ENCODE data around the gene EML1. TPM values are rescaled to one million over a fixed set of nuclear protein-coding genes. Genes with fewer than 3 reads are reported as not detected.

EML1 gene
- total and polyA plus RNA-seq, 2 of the 13 experiments (the other 11 are each of a cell fraction or from before 2014, with no cell fraction given): 0.59 to 1.7 TPM

- 69% methylated on average over 13 of the region's 14 CpGs for WGBS (ENCODE audit: low lambda C conversion rate)
- Histone ChIP-seq H4K20me1 (ENCODE audit: insufficient read depth, low read length) (no peaks in the 10 kb centered on the region), H3K27ac (ENCODE audit: extremely low read length, insufficient read depth, low read length) (no peak overlapping the region), H3K79me2 (ENCODE audit: insufficient read depth, low read length) (no peaks in the 10 kb centered on the region), H3K27me3 (ENCODE audit: control insufficient read depth in 1 of 2, insufficient read depth in 2 of 2, low read length in 2 of 2) (no peaks in the 10 kb centered on the region), H3K9ac (ENCODE audit: insufficient read depth, low read depth, low read length) (no peak overlapping the region), H3K4me3 (replicated peaks in 1 of 3; ENCODE audit: insufficient read depth in 1 of 3, low read depth in 2 of 3, low read length in 3 of 3) (no peak overlapping the region), H3K36me3 (replicated peaks in 1 of 2; ENCODE audit: control insufficient read depth in 1 of 2, insufficient read depth in 2 of 2, low read length in 2 of 2) (no peaks in the 10 kb centered on the region), H3K9me3 (ENCODE audit: low read length) (no peaks in the 10 kb centered on the region), H2AFZ (ENCODE audit: low read length) (no peak overlapping the region), H3K4me1 (ENCODE audit: insufficient read depth, low read length) (no peaks in the 10 kb centered on the region), H3K4me2 (ENCODE audit: low read depth, low read length) (no peak overlapping the region)
- ChIA-PET POLR2A (no interaction called here), CTCF (ENCODE audit: low intra/inter-chr PET ratio, low total read pairs) (no interaction called here)
- intact Hi-C loops (cut with micrococcal nuclease; ENCODE audit: unreplicated experiment) (no loop called here), in situ Hi-C loops (cut with HindIII; ENCODE audit: extremely low pct_ligation_motif_present, low pct_unique_long_range_greater_than_20kb) (no loop called here)
- no peak for FAIRE-seq
- DNase-seq (ENCODE audit: low spot score): no peak
- no TSS peak for BruUV-seq (replicated peaks)
- ATAC-seq: no peak
- TF ChIP-seq ZNF124 (CRISPR knock-in tag; IDR thresholded peaks at IDR 0.05) (no peak), ZNF296 (CRISPR knock-in tag; conservative IDR thresholded peaks at IDR 0.05) (no peak), ZZZ3 (CRISPR knock-in tag; IDR thresholded peaks at IDR 0.05; ENCODE audit: borderline replicate concordance) (no peak), ZNF543 (CRISPR knock-in tag; IDR thresholded peaks at IDR 0.05) (no peak), ZC3H4 (CRISPR knock-in tag; IDR thresholded peaks at IDR 0.05; ENCODE audit: borderline replicate concordance) (no peak), ASH2L (IDR thresholded peaks at IDR 0.05; ENCODE audit: insufficient read length, low read depth, low read length) (no peak), MED13 (CRISPR knock-in tag; IDR thresholded peaks at IDR 0.05) (no peak), ARID5B (CRISPR knock-in tag; IDR thresholded peaks at IDR 0.05) (no peak), ARNTL (CRISPR knock-in tag; IDR thresholded peaks at IDR 0.05) (no peak)
- TF ChIP-seq, protein P1, sequence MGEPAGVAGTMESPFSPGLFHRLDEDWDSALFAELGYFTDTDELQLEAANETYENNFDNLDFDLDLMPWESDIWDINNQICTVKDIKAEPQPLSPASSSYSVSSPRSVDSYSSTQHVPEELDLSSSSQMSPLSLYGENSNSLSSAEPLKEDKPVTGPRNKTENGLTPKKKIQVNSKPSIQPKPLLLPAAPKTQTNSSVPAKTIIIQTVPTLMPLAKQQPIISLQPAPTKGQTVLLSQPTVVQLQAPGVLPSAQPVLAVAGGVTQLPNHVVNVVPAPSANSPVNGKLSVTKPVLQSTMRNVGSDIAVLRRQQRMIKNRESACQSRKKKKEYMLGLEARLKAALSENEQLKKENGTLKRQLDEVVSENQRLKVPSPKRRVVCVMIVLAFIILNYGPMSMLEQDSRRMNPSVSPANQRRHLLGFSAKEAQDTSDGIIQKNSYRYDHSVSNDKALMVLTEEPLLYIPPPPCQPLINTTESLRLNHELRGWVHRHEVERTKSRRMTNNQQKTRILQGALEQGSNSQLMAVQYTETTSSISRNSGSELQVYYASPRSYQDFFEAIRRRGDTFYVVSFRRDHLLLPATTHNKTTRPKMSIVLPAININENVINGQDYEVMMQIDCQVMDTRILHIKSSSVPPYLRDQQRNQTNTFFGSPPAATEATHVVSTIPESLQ (CRISPR knock-in tag; conservative IDR thresholded peaks at IDR 0.05): no peak
- TF ChIP-seq, protein P2, sequence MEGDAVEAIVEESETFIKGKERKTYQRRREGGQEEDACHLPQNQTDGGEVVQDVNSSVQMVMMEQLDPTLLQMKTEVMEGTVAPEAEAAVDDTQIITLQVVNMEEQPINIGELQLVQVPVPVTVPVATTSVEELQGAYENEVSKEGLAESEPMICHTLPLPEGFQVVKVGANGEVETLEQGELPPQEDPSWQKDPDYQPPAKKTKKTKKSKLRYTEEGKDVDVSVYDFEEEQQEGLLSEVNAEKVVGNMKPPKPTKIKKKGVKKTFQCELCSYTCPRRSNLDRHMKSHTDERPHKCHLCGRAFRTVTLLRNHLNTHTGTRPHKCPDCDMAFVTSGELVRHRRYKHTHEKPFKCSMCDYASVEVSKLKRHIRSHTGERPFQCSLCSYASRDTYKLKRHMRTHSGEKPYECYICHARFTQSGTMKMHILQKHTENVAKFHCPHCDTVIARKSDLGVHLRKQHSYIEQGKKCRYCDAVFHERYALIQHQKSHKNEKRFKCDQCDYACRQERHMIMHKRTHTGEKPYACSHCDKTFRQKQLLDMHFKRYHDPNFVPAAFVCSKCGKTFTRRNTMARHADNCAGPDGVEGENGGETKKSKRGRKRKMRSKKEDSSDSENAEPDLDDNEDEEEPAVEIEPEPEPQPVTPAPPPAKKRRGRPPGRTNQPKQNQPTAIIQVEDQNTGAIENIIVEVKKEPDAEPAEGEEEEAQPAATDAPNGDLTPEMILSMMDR (CRISPR knock-in tag; IDR thresholded peaks at IDR 0.05): no peak
- TF ChIP-seq, protein P3, sequence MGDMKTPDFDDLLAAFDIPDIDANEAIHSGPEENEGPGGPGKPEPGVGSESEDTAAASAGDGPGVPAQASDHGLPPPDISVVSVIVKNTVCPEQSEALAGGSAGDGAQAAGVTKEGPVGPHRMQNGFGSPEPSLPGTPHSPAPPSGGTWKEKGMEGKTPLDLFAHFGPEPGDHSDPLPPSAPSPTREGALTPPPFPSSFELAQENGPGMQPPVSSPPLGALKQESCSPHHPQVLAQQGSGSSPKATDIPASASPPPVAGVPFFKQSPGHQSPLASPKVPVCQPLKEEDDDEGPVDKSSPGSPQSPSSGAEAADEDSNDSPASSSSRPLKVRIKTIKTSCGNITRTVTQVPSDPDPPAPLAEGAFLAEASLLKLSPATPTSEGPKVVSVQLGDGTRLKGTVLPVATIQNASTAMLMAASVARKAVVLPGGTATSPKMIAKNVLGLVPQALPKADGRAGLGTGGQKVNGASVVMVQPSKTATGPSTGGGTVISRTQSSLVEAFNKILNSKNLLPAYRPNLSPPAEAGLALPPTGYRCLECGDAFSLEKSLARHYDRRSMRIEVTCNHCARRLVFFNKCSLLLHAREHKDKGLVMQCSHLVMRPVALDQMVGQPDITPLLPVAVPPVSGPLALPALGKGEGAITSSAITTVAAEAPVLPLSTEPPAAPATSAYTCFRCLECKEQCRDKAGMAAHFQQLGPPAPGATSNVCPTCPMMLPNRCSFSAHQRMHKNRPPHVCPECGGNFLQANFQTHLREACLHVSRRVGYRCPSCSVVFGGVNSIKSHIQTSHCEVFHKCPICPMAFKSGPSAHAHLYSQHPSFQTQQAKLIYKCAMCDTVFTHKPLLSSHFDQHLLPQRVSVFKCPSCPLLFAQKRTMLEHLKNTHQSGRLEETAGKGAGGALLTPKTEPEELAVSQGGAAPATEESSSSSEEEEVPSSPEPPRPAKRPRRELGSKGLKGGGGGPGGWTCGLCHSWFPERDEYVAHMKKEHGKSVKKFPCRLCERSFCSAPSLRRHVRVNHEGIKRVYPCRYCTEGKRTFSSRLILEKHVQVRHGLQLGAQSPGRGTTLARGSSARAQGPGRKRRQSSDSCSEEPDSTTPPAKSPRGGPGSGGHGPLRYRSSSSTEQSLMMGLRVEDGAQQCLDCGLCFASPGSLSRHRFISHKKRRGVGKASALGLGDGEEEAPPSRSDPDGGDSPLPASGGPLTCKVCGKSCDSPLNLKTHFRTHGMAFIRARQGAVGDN (CRISPR knock-in tag; IDR thresholded peaks at IDR 0.05): no peak
Measured at GRCh38 chr14:99937475-99938244, 144.4 kb downstream of the EML1 start.
